SKM-1 treated with dmso at 0.1 percent for 144 hours (cell line): ENCODE results near the gene CLIC6.
A peak's percentile ranks its signal among the peaks of the same experiment; 100 is the strongest.

Experiments used
- DNase-seq: peaks from one replicate; lab custom pipeline; 2025; ENCODE audit not compliant: unreplicated experiment; lab: John Stamatoyannopoulos, UW

CLIC6 gene

GRCh38 chr21:34668803-34669148, at the start of gene CLIC6:
CLIC6 (plus strand) TSS chr21:34668994; CDS start chr21:34669389, 395 bp downstream.
- no peak for DNase-seq

GRCh38 chr21:34619841-34620665, 48.7 kb upstream of the CLIC6 start:
- DNase-seq: no peak

DNA sequence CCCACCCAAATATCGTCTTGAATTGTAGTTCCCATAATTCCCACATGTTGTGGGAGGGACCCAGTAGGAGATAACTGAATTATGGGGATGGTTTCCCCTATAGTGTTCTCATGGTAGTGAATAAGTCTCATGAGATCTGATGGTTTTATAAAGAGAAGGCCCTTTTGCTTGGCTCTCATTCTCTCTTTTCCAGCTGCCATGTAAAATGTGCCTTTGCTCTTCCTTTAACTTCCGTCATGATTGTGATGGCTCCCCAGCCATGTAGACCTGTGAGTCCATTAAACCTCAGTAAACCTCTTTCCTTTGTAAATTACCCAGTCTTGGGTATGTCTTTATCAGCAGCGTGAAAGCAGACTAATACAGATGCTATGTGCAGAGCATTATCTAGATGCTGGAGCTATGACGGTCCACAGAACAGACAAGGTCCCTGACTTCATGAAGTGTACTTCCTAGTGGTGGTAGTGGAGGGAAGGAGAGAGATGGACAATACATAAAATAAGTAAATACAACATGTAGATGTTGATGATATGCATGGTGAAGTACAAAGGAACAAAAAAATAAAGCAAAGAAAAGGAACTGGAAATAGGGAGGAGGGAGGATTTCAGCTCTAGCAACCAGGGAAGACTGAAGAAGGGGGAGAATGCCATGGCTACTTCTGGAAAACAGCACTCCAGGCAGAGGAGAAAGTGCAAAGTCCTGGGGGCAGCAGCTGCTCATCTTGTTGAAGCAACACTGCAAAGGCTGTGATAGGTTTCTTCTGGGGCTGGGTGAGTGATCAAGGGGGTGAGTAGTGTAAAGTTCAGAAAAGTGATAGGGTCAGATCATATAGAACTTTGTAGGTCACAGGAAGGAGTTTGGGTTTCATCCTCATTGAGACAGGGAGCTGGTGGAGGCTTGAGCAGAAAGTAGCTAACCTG, 47.1 kb upstream of the CLIC6 start:
- DNase-seq: no peak

- peak; percentile 47 for DNase-seq
Observed at GRCh38 chr21:34623516-34623915, 45.3 kb upstream of the CLIC6 start.

DNA sequence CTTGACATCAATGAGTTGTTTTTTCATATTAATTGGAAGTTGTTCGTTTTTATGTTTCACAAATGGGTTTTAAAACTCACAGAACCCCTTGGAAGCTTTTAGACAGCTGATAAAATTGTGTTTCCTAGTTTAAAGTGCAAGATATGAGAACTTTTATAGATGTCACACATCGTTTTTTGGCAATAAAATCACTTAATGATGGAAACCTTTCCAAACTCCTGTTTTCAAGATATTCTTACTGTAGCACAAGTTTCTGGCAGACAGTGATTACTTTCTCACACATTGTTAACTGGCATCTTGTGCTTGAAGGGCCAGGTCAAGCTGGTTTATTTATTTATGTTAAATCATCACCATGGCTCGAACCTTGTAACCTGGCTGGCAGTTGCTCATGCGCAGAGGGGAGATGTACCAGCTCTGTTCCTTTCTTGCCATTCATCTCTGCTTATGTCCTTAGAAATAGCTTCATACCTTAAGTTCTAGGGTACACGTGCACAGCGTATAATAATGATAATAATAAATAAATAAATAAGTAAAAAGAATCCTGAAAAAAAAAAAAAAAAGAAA, 43.7 kb upstream of the CLIC6 start:
- DNase-seq: no peak

DNA sequence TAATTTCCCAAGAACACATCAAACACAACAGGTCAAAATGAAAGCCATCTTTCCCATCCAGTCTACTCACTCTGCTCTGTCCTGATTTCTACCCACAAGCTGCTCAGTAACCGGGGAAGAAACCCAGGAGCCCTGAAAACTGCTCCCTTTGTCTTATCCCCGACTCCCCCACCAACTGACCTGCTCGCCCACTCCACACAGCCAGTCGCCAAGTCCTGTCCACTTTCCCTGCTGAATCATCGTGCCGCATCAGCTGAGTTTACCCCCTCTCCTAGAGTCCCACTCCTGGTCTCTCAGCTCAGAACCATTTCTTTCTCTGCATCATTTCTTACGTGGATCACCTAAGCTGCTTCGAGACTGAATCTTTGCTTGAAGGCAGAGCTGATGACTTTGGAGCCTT, 42.7 kb upstream of the CLIC6 start:
- DNase-seq: no peak

DNA sequence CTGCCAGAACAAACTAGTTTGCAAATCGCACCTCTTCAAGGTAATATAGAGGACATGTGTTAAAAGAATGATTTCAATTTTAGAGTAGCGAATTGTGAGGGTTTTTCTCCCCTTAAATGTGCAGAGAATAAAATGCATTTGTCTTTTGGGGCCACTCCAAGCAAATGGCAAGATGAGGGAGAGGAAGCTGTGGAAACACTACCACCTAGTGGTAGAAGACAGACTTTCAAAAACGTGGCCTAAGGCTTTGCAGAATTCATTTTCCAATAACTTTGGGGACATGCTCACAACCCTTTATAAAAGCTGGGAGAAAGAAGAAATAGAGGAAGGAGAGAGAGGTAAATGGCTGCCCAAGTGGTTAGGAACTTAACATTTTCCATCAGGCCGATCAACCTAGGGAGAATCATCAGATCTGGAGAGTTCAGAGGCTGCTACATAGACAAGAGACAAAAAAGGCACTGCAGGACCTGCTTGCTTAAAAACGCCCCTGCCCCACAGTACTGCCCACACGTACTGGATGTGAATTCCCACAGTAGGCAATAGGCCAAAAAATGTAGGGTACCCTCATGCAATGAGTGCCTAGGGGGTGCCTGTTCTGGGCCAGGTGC, 38.2 kb upstream of the CLIC6 start:
- DNase-seq: peak; percentile 46

DNA sequence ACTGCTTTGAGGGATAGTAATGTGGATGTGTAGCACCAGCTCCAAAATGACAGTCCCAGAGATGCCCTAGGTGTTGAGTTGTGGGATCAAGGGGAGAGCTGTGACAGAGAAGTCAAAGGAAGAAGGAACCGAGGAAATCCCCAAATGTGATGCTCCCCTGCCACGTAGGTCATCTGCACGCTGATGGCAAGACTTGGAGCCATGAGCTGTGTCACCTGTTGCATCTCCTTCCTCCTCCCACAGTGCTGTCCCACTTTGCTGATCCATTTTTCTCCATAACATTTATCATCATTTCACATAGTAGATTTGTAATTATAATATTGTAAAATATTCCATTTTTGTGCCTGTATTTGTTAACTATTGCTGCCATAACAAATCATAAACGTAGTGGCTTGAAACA, 36.3 kb upstream of the CLIC6 start:
- DNase-seq: no peak

DNA sequence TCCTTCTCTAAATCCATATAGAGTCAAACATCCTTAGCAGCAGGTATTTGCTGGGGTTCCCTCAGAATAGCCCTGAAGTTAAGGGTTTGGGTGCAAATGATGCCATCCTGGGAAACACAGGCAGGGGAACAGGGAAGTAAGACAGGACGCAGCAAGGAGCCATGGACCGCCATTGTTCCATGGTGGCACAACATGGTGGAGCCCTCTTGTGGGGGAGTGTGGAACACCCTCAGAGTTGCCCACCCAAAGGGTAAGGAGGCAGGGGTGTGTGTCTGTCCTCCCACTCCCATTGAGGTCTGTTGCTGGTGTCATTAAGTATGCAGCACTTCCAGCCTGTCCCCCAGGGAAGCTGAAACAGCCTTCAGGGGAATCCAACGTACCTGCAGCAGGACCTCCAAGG, 33.5 kb upstream of the CLIC6 start:
- no peak for DNase-seq

GRCh38 chr21:34636961-34637360, 31.8 kb upstream of the CLIC6 start:
- no peak for DNase-seq

- no peak for DNase-seq
Observed at GRCh38 chr21:34639250-34639649, 29.5 kb upstream of the CLIC6 start.

GRCh38 chr21:34639882-34640788, 28.7 kb upstream of the CLIC6 start:
- no peak for DNase-seq

DNA sequence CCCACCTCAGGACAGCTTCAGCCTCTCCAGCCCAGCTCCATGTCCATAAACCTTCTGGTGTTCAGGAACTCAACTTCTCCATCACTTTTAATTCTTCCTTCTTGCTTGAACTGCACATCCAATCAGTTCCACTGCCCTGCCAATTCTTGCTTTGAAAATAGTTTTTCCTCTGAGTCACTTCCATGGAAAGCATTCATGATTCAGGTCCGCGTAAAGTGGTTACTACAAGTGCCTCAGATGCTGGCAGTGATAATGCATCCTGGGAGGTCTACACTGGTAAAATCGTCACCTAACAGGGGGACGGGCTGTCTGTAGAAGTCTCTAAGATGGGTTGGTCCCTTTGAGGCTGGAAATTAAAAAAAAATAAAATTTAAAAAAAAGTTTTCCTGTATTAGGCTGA, 27.9 kb upstream of the CLIC6 start:
- DNase-seq: no peak

DNA sequence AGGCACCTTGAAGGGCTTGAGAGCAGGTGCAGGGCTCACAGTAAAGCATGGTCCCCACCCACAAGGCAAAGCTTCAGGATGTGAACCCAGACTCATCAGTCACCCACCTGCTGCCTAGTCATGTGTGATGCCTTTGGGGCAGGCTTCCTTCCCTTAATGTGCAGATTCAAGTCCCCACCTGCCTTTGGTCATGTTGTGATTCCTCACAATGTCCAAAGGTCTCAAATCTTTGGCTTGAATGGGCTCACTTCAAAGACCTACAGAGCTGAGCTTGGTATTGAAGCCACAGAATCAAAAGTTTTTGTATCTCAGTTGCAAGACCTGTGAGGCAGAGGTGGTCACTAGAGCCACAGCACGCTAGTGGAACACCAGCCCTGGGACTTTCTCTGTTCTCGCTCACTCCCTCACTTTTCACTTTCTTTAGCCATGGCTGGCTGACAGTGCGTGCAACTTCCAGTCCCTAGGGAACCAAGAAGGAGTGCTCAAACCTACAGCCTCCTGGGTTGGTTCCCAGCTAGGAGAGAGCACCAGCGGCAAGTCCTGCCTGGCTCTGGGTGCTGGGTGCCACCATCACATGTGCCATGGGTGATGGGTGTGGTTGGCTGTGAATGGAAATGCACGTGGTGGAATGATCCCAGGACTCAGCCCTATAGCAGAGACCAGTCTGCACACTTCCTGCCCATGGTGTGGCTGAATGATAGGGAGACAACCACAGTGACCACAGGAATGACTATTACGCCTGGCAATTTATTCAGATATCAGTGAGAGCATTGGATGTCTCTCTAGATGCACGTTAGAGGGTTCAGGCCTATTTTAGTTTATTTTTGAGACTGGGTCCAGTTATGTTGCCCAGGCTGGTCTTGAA, 26.4 kb upstream of the CLIC6 start:
- DNase-seq: no peak

DNA sequence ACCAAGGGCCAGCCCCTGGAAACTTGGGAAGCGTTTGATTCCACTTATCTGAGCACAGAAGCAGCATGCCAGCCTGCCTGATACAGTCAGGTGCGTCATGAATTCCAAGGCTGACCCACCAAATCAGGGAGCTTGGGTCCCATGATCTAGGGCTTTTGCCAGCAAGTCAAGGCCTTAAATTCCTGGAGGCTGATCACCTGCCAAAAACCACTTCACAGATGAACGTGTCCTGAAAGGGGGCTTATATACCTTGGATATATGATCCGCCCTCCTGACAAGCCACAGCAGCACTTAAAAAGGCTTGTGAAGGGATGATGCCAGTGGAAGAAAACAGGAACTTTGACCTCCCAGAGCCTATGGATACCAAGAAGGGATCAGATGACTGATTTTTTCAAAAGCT, 24.0 kb upstream of the CLIC6 start:
- no peak for DNase-seq

- DNase-seq: no peak
Observed at GRCh38 chr21:34647555-34647954, 21.2 kb upstream of the CLIC6 start.

- no peak for DNase-seq
Observed at GRCh38 chr21:34648739-34649297, 20.0 kb upstream of the CLIC6 start.

DNA sequence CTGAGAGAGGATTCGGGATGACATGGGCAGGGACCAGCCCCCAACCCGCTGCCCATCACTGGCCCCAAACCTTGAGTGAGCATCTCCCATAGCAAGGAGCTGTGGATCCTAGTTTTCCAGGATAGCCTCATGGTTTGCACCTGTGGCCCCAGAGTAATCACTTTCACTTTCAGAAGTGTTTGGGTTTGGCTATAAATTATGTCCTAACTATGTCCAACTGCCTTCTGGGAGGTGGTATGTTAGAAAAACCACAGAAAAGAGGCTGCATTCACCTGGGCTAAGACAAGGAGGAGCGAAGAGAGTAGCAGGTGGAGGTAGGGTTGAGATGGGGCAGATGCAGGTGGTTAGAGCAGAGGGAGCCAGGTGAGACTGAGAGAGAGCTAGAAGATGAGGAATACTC, 19.4 kb upstream of the CLIC6 start:
- no peak for DNase-seq

- DNase-seq: no peak
Observed at GRCh38 chr21:34650861-34651431, 17.8 kb upstream of the CLIC6 start.
